ENCODE results near the gene CYBC1.
"Not testable (repeated sequence)": the region's sequence is repeated elsewhere in the genome, so short reads cannot be mapped to it uniquely, and the experiment has no call there.

GRCh38 chr17:82453151-82453550 lies 2.6 kb upstream of the CYBC1 start:
- TF ChIP-seq POLR2AphosphoS5 (IDR thresholded peaks at IDR 0.05; ENCODE audit: low read depth, low read length); CTCF (IDR thresholded peaks at IDR 0.05 in 2 of 3, conservative IDR thresholded peaks at IDR 0.05 in 1 of 3; ENCODE audit: borderline replicate concordance in 1 of 3, insufficient read depth in 1 of 3, low read depth in 2 of 3, low read length in 2 of 3); MAX (IDR thresholded peaks at IDR 0.05); EZH2 (IDR thresholded peaks at IDR 0.05); ZNF274 (IDR thresholded peaks at IDR 0.05; ENCODE audit: low read depth, low read length); POLR2A (IDR thresholded peaks at IDR 0.05; ENCODE audit: borderline replicate concordance, extremely low read depth, insufficient read depth, insufficient read length); RAD21 (IDR thresholded peaks at IDR 0.05; ENCODE audit: low read depth); SRF (IDR thresholded peaks at IDR 0.05; ENCODE audit: low read depth): not testable (repeated sequence)

Data from HCT116 (cell line).